GM19025 (cell line): Measurements from ENCODE around the gene RASSF10.

ENCODE experiments used
- ATAC-seq: cut with Tn5 transposase; IDR thresholded peaks from one replicate; pipeline ENCODE4 v1.9.1; 2021; ENCODE audit warnings: mild to moderate bottlenecking, low read depth, moderate library complexity; ENCODE audit not compliant: unreplicated experiment

RASSF10 gene

DNA sequence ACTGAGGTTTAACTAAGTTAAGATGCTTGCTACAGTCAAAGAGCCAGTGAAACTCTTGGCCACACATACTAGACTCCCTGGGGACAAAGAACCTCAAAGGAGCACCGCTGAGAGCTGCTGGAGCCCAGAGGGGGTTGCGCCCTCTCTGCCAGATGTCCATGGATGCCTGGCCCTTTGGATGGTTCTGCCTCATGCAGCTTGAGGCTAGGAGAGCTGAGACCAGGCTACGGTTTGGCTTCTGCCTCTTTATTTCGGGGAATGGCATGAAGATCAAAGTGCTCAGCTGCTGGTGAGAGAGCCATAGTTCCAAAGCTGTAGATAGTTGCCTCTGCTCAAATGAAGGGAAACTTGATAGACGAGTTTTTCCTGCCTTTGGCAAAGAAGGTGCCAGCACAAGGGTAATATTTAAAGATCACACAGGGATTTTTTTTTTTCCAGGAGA is 43.0 kb downstream of the RASSF10 start:
- no peak for ATAC-seq

DNA sequence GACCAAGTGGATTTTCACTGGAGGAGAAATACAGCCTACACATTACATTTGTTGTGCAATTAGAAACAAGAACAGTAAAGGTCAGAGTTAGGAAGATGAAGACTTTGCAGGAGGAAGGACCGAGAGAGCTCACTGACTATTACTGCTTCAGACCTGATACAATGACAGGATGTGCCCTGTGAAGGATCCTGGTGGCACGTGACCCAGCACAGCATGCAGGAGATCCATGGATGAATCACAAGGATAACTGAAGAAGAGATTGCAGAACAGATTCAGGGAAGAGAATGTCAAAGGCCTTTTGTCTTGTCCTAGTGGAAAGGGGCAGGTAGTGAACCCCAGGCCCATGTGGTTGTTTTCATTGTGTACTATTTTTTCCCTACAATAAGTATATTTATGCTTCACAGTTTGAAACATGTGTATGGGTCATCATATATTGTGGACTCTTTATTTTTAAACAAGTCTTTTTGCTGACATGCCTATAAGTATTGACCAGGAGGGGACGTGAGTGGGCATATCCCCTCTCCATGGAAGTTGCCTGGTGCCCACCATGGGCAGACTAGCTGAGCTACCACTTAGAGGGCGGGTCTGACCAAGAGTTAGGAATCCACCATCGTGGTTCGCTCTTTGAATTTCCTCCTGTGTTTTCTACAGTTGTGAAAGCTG is 44.3 kb downstream of the RASSF10 start:
- no peak for ATAC-seq

DNA sequence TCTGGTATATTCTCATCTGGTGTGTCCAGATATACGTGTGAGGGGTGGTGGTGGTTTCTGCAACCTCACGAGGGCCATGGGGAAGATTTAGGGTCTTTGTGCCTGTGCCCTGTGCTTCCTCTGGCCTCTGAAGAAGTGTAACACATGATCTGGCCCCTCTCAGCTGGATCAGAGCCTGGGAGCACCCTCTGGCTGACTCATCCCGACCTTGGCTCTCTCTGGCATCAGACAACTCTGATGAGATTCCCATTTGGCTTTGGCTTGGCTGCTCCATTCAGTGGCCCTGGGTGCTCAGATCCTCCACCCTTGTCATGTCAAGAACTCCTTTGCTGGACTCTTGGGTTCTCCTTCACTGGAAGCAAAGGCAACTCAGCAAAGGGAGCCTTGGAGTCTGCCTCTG is 45.2 kb downstream of the RASSF10 start:
- no peak for ATAC-seq

DNA sequence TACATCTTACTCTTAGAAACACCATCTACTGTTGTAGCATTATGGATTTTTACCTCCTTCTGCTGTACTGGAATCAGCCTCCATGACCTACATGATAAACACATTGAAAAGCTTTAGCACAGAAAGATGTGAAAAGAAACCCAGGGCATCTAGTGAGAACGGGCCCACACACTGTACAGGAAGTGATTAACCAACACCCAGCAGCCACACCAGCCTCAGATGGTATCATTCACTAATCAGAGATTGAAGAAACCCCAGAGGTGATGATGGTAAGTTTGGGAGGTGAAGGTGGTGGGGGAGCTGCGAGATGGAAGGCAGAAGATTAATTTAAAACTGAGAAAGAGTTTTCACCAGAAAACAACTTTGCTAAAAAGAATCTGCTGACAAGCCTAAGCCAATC is 46.1 kb downstream of the RASSF10 start:
- no peak for ATAC-seq

DNA sequence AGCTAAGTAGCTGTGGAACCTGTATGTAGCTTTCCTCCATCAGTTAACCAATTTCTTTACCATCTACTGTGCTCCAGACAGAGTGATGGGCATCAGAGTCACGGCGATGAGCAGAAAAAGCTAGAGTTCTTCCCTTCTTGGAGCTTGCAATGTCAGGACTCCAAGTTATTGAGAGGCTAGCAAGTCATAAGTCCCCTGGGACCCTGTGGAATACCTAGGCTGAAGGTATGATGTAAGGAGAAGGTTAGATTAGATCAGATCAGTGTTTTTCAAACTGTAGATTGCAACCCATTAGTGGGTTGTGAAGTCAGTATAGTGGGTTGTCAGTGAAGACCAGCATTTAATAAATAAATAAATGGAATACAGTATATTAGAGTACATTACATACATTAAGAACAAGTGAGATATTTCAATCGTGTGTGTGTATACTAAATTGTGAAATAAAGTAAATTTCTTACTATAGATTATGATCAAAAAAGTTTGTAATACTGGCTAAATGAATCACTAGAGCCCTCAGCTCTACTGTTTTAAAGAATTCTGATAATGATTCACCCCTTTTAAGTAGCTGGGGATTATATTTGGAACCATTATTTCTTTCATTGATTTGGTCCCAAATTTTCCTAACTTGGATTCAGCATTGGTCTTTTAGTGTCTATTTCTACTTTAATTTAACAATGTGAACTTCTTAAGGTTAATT is 52.3 kb downstream of the RASSF10 start:
- no peak for ATAC-seq
